GM23338 (cell line): ENCODE measurements around the gene RC3H2.

Source experiments
- CTCF ChIP-seq, 2 experiments: fragments of 200-600 bp in 1 of 2; sonication (generic) in 1 of 2; conservative IDR thresholded peaks; 2 replicates each; pipeline versions ENCODE4 v1.5.1 to v1.6.1; 2016 to 2017; ENCODE audit warnings: antibody characterized with exemption in 2 of 2, low read depth in 2 of 2, mild to moderate bottlenecking in 2 of 2, moderate library complexity in 1 of 2
- EZH2 ChIP-seq: fragments of 200-600 bp; sonication (generic); IDR thresholded peaks from one replicate; pipeline ENCODE4 v1.8.0; 2017; ENCODE audit warnings: antibody characterized with exemption, mild to moderate bottlenecking, low read depth; ENCODE audit not compliant: unreplicated experiment
- EZH2phosphoT487 ChIP-seq: fragments of 200-600 bp; sonication (generic); IDR thresholded peaks from one replicate; pipeline ENCODE4 v1.8.1; 2018; ENCODE audit warnings: antibody characterized with exemption; ENCODE audit not compliant: unreplicated experiment
- POLR2AphosphoS5 ChIP-seq: IDR thresholded peaks from 2 replicates; pipeline ENCODE4 v1.6.1; 2016; ENCODE audit warnings: antibody characterized with exemption, low read depth

GRCh38 chr9:122815544-122815943 lies 89.6 kb downstream of the RC3H2 start:
- TF ChIP-seq POLR2AphosphoS5 (no peak), CTCF (conservative IDR thresholded peaks at IDR 0.05; ENCODE audit: low read depth in 2 of 2) (no peak), EZH2phosphoT487 (no peak), EZH2 (no peak)
